GM18951 (cell line): Measurements from ENCODE around the gene AUTS2.

Experiments used
- POLR2A ChIP-seq: IDR thresholded peaks from 4 replicates; pipeline ENCODE4 v1.6.1; 2011; ENCODE audit warnings: mild to moderate bottlenecking; ENCODE audit not compliant: insufficient read length, insufficient read depth; ENCODE audit errors: extremely low read depth
- in situ Hi-C: fragments of 300-500 bp; cut with MboI; formaldehyde crosslinking; loops from one replicate; pipeline ENCODE4 v1.12.0; 2022; ENCODE audit warnings: low sequenced_read_pairs, mixed read lengths, inconsistent platforms; ENCODE audit not compliant: unreplicated experiment

Gene AUTS2

DNA sequence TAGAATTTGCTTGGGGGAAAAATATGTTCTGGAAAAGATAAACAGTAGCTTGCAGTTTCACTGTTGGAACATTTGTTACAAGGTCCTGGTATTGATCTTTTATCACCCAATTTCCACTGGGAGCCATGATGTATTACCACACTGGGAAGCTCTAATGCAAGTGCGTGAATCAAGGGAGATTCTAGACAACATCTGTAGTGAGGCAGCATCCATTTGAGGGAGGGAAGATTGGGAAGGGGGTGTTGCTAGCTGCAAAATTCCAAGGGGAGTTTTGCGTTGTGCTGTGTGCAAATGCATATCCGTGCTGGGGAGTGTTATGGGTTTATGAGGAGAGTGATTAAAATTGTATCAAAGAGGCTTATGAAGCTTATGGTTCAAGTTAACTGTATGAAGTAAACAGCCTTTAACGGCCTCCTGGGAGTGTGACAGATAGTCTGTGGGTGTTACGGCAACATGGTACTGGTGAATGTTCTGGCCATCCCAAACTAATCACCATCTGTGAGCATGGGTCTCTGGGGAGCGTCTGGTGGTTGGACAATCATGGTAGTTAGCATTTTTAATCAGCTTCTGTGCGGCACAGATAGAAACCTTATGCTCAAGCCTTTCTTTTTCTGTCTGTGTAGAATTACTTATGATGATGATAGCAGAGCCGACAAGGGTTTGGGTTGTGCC is 931.8 kb downstream of the AUTS2 start:
- in situ Hi-C loops: no loop called here
- TF ChIP-seq POLR2A: no peak

DNA sequence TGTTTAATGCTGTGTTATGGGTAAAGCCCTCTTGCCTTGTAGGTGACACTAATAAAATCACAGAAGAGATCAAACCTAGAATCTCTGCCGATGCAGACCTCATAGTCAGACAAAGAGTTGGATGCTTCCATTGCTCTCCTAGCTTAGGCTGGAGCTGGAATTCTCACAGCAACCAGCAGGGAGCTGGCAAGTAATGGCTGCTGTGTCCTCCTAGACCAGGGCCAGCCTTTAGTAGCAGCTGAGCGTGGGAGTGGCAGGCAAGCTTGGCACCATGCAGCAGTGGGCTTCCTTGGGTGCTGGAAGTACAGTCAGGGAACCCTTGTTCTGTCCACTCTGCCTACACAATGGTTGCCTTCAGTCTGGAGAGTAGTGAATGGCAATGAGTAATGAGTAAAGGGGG is 935.3 kb downstream of the AUTS2 start:
- TF ChIP-seq POLR2A: no peak
- in situ Hi-C loops: no loop called here

DNA sequence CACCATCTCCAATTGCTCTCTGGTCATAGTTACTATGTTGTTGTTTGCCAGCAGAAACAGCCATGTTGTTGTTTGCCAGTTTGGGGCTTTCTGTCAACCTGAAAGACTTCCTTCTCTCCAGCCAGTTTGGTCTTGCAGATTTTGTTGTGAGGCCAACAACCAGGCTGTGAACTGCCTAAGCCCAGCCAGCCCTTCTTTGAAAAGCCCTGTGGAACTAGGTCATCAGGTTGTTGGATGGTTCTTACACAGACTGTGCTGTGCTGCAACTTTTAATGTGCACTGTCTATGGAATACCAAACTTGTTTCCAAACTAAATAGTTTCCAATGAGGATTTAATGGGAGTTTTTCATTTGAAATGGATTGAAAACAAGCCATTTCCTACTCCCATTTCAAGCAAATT is 940.9 kb downstream of the AUTS2 start:
- TF ChIP-seq POLR2A: no peak
- in situ Hi-C loops: no loop called here

DNA sequence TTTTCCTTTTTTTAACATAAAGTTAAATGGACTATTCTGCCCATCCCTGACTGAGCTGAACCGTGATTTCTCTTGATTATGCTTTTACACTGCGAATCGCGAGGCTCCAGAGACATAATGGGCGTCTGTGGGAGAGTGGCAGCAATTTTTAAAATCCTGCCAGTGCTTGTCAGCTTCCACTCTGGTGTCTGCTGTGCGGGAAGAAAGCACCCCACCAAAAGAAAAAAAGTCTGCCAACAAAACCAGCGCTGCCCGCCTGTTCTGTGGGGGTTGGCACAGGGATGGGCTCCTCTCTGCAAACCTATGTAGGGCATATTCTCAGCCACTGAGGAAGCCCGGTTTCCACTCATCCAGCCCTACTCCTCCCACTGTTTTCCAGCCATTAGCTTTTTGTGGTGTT is 941.3 kb downstream of the AUTS2 start:
- no peak for TF ChIP-seq POLR2A
- in situ Hi-C loops: no loop called here

DNA sequence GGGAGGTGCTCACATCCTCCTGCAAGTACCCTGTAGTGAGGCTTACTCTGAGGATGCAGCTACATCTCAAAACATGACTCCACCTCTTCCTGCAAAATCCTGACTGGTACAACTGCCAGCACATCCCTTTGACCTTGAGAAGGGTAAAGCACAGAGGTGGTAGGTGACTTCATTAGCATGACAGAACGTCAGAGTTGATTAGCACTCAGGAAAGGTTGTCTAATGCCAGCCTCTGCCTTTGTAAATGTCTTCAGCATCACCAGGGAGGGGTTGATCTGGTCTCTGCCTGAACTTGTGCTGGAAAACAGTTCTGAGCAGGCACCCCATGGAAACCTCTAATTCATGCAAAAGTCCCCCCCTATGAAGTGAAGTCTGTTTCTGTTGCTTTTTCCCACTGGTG is 942.4 kb downstream of the AUTS2 start:
- in situ Hi-C loops: no loop called here

DNA sequence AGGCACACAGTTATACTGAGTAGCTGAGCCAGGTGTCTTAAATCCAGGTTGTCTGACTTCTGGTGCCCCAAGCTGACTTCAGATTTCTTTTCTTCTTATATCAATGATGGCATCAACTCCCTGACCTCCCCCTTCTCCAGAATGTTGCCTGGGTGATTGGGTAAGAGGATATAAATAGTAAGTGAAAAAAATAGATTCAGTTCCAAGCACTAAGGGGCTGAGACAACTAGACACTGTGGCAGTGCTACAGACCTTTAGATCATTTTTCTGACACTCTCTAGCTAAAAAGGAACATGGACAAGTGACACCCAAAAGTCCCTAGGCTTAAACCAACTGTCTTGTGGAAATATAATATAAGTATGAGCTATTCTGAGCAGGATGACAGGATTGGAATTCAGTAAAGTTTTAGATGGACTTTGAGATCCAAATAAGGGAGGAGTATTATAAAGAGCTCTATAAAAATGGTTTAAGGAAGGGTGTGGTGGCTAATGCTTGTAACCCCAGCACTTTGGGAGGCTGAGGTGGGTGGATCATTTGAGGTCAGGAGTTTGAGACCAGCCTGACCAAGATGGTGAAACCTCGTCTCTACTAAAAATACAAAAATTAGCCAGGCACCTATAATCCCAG is 944.6 kb downstream of the AUTS2 start:
- TF ChIP-seq POLR2A: no peak
- in situ Hi-C loops: no loop called here

More for the DNA sequence above, 942.4 kb downstream of the AUTS2 start:
- TF ChIP-seq POLR2A: no peak

DNA sequence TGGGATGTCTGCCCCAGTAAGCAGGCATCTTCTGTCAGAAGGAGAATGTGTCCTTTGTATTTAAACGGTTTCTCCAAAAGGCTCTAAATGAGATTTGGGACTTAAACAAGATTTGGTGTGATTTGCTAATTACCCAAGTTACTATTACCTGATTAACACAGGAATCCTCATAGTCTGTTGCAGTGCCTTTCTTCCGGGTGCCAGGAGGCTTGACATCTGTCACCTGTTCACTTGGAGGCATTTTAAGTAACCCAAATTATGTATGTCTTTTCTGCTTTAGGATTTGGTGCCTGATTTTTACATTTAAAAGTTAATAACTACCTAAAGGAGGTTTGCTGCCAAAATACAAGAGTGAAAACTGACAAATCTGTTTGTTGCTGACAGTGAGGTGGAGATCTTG is 945.7 kb downstream of the AUTS2 start:
- no peak for TF ChIP-seq POLR2A
- in situ Hi-C loops: no loop called here

DNA sequence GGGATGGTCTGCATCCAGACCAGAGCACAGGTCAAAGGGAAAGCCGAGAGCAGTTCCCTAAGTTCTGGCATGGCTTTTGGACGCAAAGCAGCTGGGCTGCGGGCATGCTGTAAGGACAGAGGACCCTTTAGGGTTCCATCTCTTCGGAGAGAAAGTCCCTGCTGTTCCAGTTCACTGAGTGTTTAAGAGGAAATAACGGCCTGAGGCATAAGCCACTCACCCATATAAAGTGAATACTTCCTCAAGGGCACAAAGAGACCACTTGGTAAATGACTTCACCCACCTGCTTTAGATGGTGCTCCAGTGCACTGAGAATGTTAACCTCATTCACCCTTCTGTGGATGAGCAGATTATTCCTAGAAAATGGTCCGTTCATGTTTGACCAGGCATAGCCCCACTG is 946.9 kb downstream of the AUTS2 start:
- in situ Hi-C loops: no loop called here
- TF ChIP-seq POLR2A: no peak

DNA sequence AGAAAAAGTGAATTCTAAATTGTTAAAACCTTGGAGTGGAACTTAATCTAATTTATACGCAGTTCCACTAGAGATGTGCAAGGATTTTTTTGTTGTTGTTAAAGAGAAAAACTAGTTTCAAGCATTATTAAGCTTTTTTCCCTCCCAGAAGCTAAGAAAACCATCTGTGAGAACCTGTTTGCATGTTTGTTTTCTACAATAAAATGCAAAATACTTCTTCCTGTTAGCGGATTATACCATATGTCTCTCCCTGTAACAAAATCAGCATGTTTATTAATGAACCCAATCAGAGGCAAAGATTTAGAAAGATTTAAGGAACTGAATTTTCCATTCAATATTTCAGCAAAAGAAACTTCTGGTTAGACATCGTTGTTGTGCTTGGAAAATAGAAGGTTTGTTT is 953.9 kb downstream of the AUTS2 start:
- in situ Hi-C loops: no loop called here
- TF ChIP-seq POLR2A: no peak

DNA sequence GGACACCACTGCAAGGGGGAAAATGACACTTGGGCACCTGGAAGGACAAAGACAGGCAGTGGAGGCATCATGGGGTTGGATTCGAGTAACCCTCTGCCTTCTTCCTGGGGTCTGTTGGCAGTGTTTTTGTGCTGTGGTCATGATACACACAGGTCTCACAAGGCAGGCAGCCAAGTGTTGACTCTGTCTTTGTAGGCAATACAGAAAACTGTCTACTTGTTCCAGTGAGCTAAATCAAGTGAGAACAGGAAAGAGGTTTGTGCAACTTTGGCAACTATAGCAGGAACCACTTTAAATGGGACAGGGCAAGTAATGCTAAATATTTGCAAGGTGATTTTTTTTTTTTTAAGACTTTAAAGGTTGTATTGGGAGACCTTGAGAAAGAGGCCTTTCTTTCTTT is 955.1 kb downstream of the AUTS2 start:
- in situ Hi-C loops: no loop called here
- no peak for TF ChIP-seq POLR2A

DNA sequence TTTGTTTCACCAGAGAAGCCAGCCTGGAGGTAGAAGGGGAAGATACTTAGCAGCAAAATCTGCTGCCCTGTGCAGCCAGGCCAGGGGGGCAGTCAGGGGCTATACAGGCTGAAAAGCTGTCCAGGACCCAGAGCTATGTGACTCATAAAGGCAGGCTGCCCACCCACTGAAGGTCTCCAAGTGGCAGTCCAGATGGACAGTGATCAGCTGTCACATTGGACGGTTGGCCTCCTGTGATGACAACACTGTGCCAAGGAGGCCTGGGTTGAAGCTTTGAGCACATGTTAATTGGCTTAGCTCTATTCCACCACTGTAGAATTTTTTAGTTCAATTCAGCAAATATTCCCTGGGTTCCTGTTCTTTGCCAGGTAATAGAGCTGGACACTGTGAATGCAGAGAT is 956.4 kb downstream of the AUTS2 start:
- in situ Hi-C loops: no loop called here
- TF ChIP-seq POLR2A: no peak

DNA sequence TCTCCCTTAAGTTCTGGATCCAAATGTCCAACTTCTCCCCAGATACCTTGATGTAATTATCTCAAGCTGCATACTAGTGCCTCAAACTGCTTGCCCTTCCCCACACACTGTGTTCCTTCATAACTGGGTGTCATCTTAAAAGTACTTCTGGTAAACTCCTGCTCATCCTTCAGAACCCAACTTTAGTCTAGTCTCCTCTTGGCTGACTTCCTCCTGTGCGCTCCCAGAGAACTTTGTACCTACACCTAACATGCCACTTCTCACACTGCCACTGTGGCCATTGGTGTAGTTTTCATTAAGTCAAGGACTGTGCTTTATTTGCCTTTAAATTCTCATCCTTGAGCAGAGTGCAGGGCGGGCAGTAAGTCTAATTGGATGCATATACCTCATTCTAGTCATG is 958.5 kb downstream of the AUTS2 start:
- TF ChIP-seq POLR2A: no peak
- in situ Hi-C loops: no loop called here

DNA sequence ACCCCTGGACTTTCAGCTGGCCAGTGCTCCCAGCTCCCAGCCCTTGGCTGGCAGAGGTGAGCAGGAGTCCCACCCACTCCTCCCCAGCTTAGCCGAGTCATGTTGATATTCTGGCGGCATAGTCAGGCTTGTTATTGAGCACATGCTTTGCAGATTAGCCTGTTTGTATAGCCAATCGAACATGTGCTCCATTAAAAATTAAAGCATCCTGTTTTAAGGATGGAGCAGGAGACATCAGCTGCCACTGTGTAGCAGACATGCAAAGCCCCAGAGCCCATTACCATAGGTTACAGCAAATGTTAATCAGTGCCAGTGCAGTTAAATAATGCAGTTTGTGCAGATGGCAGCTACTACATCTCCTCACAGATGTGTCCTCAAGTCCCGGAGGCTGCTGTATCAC is 959.1 kb downstream of the AUTS2 start:
- in situ Hi-C loops: no loop called here

DNA sequence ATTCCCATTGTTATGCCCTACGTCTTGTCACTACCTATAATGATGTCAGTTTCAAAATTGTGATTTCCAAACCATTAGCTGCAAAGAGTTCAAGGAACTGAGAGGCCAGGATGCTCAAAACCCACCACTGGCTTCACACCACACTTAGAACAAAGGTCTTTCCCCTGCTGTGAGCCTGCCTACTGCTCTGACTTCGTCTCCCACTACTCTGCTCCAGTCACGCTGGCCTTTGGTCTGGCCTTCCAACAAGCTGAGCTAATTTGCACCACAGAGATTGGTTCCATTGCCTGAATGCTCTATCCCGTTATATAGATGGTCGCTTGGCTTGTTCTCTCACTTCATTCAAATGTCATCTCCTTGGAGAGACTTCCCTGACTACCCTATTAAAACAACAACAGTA is 961.5 kb downstream of the AUTS2 start:
- no peak for TF ChIP-seq POLR2A
- in situ Hi-C loops: no loop called here

More for the DNA sequence above, 959.1 kb downstream of the AUTS2 start:
- no peak for TF ChIP-seq POLR2A
